PFSK-1 (cell line): ENCODE results near the gene CORIN.

ENCODE experiments used
- FOXP2 ChIP-seq: optimal IDR thresholded peaks from 2 replicates; pipeline ENCODE3; 2011; ENCODE audit warnings: borderline replicate concordance, control low read depth, inconsistent platforms; ENCODE audit not compliant: insufficient read depth; ENCODE audit errors: extremely low read length, extremely low read depth
- POLR2AphosphoS5 ChIP-seq: IDR thresholded peaks from 2 replicates; pipeline ENCODE4 v1.6.1; 2012; ENCODE audit warnings: low read depth, mild to moderate bottlenecking, control low read depth, low read length, moderate library complexity
- REST ChIP-seq, 2 experiments: IDR thresholded peaks; 2 replicates each; pipeline versions ENCODE4 v1.6.1 to v1.8.0; 2011 to 2012; ENCODE audit warnings: low read depth in 2 of 2, low read length in 2 of 2, control low read depth in 1 of 2, inconsistent platforms in 1 of 2, mild to moderate bottlenecking in 1 of 2, moderate library complexity in 1 of 2; ENCODE audit not compliant: insufficient read depth in 1 of 2
- SIN3A ChIP-seq: IDR thresholded peaks from 2 replicates; pipeline ENCODE4 v1.6.1; 2012; ENCODE audit warnings: mild to moderate bottlenecking, low read length, moderate library complexity, borderline replicate concordance; ENCODE audit not compliant: insufficient read depth
- TAF1 ChIP-seq: IDR thresholded peaks from 2 replicates; pipeline ENCODE4 v1.6.1; 2012; ENCODE audit warnings: low read length, control low read depth, borderline replicate concordance; ENCODE audit not compliant: insufficient read depth

The CORIN gene

DNA sequence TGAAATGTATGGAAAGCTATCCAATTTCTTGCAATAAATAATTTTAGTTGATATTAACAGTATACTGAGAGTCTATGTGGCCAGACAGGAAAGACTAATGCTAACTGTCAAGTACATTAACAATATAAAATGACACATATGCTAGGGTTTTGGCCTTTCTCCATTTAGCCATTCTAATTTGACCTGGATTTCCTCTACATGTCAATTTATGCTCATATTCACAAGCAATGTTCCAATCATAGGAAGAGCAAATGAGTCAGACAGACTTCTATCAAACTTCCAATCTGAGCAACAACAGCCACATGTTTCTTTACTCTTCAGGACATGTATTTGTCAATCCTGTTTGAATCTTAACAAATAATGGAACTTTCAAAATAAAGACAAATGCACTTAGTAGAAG, 53.6 kb downstream of the CORIN start:
- TF ChIP-seq REST (IDR thresholded peaks at IDR 0.05; ENCODE audit: insufficient read depth in 1 of 2, low read depth in 2 of 2, low read length in 2 of 2): no peak
- TF ChIP-seq TAF1: no peak
- TF ChIP-seq FOXP2: no peak
- TF ChIP-seq POLR2AphosphoS5: no peak
- no peak for TF ChIP-seq SIN3A

DNA sequence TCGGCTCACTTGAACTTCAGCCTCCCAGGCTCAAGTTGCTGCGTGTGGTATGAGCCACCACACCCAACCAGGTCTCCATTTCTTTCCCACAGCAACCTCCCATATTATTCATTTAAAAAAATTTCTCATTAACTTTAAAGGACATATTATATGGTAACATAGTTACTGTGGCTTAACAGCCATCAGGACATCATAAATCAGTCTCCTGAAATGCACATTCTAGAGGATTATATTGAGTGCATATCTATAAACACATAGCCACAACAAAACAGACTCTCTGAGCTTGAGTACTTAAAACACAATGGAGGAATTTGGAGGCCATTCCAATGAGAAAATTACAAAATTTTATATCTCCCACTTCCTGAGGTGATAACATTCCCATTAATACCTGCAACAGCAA, 61.5 kb downstream of the CORIN start:
- TF ChIP-seq SIN3A (no peak), REST (IDR thresholded peaks at IDR 0.05; ENCODE audit: insufficient read depth in 1 of 2, low read depth in 2 of 2, low read length in 2 of 2) (no peak), FOXP2 (no peak), TAF1 (no peak), POLR2AphosphoS5 (no peak)

DNA sequence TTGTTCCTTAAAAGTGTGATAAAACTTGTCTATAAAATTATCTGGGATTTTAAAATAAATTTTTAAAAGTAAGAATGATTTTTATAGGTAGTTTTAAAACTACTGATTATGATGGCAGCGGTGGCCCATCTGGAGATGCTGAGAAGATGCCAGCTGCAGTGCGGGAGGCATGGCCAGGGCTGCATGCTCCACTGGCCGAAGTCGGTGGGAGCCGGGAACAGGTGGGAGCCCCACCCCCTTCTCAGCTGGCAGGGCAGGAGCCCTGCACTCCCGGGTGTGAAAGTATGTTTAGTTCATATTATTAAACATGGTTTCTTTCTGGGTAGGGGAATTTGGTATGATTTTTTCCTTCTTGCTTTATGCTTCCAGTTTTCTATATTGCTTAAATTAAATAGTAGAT, 63.8 kb downstream of the CORIN start:
- no peak for TF ChIP-seq REST (IDR thresholded peaks at IDR 0.05; ENCODE audit: insufficient read depth in 1 of 2, low read depth in 2 of 2, low read length in 2 of 2)
- TF ChIP-seq POLR2AphosphoS5: no peak
- TF ChIP-seq SIN3A: no peak
- no peak for TF ChIP-seq FOXP2
- TF ChIP-seq TAF1: no peak

GRCh38 chr4:47771020-47771419, 66.8 kb downstream of the CORIN start:
- TF ChIP-seq TAF1: no peak
- TF ChIP-seq REST (IDR thresholded peaks at IDR 0.05; ENCODE audit: insufficient read depth in 1 of 2, low read depth in 2 of 2, low read length in 2 of 2): no peak
- no peak for TF ChIP-seq POLR2AphosphoS5
- TF ChIP-seq FOXP2: no peak
- no peak for TF ChIP-seq SIN3A

DNA sequence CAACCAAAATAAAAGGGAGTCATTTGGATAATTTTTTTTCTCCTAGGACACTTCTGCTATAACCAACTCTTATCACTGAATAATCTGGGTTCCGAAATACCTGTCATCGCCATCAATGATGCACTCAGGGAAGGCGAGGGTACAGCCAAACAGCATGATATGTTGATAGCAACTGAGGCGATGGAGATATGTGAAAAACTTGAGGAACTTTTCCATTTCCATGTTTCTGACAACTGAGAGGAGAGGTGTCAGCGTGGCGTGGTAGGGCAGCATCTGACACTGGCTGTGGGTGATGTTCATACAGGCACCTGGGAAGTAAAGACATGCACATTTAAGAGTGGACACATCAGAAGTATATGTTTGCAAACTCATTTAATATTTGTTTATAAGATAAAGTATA, 74.6 kb downstream of the CORIN start:
- TF ChIP-seq REST (IDR thresholded peaks at IDR 0.05; ENCODE audit: insufficient read depth in 1 of 2, low read depth in 2 of 2, low read length in 2 of 2): no peak
- TF ChIP-seq POLR2AphosphoS5: no peak
- TF ChIP-seq TAF1: no peak
- TF ChIP-seq SIN3A: no peak
- TF ChIP-seq FOXP2: no peak
